HG03342 (cell line): ENCODE measurements around the gene TMEM91.
A peak's percentile ranks its signal among the peaks of the same experiment; 100 is the strongest.
"Not testable (repeated sequence)": the region's sequence is repeated elsewhere in the genome, so short reads cannot be mapped to it uniquely, and the experiment has no call there.

ENCODE experiments used
- ATAC-seq: cut with Tn5 transposase; IDR thresholded peaks from one replicate; pipeline ENCODE4 v1.9.1; 2021; ENCODE audit warnings: mild to moderate bottlenecking, moderate library complexity; ENCODE audit not compliant: unreplicated experiment

The TMEM91 gene

GRCh38 chr19:41373993-41374392 lies 2.3 kb upstream of the TMEM91 start:
- no peak for ATAC-seq

GRCh38 chr19:41376998-41377365 lies 649 bp downstream of the TMEM91 start:
- ATAC-seq: no peak

GRCh38 chr19:41377977-41378709 lies 1.8 kb downstream of the TMEM91 start:
- ATAC-seq: peak; percentile 69

GRCh38 chr19:41381536-41381935 lies 5.2 kb downstream of the TMEM91 start:
- ATAC-seq: not testable (repeated sequence)

- ATAC-seq: no peak
Measured at GRCh38 chr19:41384351-41384750, 8.0 kb downstream of the TMEM91 start.

- ATAC-seq: no peak
Measured at GRCh38 chr19:41386442-41386841, 10.1 kb downstream of the TMEM91 start.

- no peak for ATAC-seq
Measured at GRCh38 chr19:41391618-41392017, 15.3 kb downstream of the TMEM91 start.

GRCh38 chr19:41392775-41393174 lies 16.4 kb downstream of the TMEM91 start:
- ATAC-seq: no peak

GRCh38 chr19:41395355-41395754 lies 19.0 kb downstream of the TMEM91 start:
- ATAC-seq: no peak

- peak; percentile 89 for ATAC-seq
Measured at GRCh38 chr19:41397086-41398049, 21.0 kb downstream of the TMEM91 start, which contains the start of the genes BCKDHA and EXOSC5. Gene BCKDHA, plus strand, starts transcription at chr19:41397818. Its CDS starts 10 bp downstream, at chr19:41397828. Gene EXOSC5, minus strand, starts transcription at chr19:41397359. Its CDS starts 31 bp downstream, at chr19:41397328.

- no peak for ATAC-seq
Measured at GRCh38 chr19:41398050-41398418, 21.7 kb downstream of the TMEM91 start.

GRCh38 chr19:41398598-41398997 lies 22.3 kb downstream of the TMEM91 start:
- no peak for ATAC-seq

GRCh38 chr19:41399091-41399490 lies 22.8 kb downstream of the TMEM91 start:
- no peak for ATAC-seq

GRCh38 chr19:41399525-41399924 lies 23.2 kb downstream of the TMEM91 start:
- no peak for ATAC-seq

- ATAC-seq: no peak
Measured at GRCh38 chr19:41401483-41401882, 25.1 kb downstream of the TMEM91 start.

- ATAC-seq: no peak
Measured at GRCh38 chr19:41402010-41402409, 25.7 kb downstream of the TMEM91 start.

GRCh38 chr19:41403181-41403970 lies 27.0 kb downstream of the TMEM91 start:
- no peak for ATAC-seq

GRCh38 chr19:41405776-41406175 lies 29.4 kb downstream of the TMEM91 start:
- ATAC-seq: no peak

- no peak for ATAC-seq
Measured at GRCh38 chr19:41407271-41407670, 30.9 kb downstream of the TMEM91 start.

- no peak for ATAC-seq
Measured at GRCh38 chr19:41408256-41408655, 31.9 kb downstream of the TMEM91 start.

- not testable (repeated sequence) for ATAC-seq
Measured at GRCh38 chr19:41408846-41409245, 32.5 kb downstream of the TMEM91 start.
